LNCAP (cell line): ENCODE data around the gene CYP2J2.

ENCODE experiments used
- CTCF ChIP-seq: fragments of 450-650 bp; IDR thresholded peaks from 2 replicates; pipeline ENCODE4 v1.5.1; 2017; ENCODE audit warnings: mild to moderate bottlenecking

CYP2J2 gene

GRCh38 chr1:59871746-59872145 is 54.8 kb downstream of the CYP2J2 start:
- TF ChIP-seq CTCF: no peak

- TF ChIP-seq CTCF: no peak
Observed at GRCh38 chr1:59866462-59866861, 60.1 kb downstream of the CYP2J2 start.

GRCh38 chr1:59857679-59858354 is 68.8 kb downstream of the CYP2J2 start:
- TF ChIP-seq CTCF: no peak

DNA sequence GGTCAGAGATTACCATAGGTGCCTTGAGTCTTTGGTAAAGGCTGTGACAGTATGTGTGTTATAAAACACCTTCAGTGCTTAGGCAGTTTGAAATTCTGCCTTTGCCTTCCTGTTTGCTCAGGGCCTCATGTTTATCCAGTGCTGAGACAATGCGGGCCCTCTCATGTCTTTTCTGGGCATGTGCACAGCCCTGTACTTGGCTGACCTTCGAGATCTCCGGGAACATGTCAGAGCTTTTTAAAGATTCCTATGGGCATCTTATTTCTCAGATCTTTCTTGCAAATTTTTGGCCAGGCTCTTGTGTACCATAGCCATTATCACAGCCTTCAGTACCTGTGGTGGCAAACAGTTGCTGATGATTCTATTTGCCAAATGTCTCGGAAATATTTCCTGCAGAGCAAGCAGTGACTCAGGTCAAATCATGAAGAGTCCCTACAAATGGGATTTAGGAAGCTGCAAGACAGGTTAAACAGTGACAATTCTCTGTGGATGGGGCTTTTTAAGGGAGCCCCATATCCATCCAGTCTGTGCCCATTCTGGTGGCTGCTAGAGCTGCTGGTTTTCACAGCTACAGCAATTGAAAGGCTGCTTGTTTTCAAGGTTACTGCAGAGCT is 69.7 kb downstream of the CYP2J2 start:
- no peak for TF ChIP-seq CTCF

DNA sequence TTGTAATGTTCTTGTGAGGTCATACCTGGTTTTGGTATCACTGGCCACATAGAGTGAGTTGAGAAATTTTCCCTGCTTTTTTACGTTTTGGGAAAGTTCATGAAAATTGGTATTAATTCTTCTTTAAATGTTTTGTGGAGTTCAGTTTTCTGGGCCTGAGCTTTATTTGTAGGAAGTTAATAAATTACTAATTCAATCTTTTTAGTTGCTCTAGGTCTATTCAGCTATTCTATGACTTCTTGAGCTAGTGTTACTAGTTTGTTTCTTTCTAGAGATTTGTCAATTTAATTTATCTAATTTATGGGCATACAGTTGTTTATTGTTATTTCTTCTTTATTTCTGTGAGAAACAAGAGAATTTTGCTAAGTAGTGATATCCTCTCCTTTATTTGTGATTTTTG is 74.5 kb downstream of the CYP2J2 start:
- no peak for TF ChIP-seq CTCF

DNA sequence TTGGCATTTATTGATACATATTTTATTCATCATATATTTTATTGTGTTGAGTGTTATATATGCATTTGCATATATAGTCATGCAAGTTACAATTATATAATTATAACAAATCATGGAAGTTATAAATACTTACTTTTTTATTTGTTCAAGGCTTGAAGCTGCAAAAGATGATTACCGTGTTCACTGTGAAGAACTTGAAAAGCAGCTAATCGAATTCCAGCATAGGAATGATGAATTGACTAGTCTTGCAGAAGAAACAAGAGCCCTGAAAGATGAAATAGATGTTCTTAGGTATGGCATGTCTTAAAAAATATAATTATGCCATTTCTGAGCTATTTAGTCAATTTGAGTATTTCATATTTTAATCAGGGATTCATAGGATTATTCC is 79.7 kb downstream of the CYP2J2 start:
- TF ChIP-seq CTCF: no peak

DNA sequence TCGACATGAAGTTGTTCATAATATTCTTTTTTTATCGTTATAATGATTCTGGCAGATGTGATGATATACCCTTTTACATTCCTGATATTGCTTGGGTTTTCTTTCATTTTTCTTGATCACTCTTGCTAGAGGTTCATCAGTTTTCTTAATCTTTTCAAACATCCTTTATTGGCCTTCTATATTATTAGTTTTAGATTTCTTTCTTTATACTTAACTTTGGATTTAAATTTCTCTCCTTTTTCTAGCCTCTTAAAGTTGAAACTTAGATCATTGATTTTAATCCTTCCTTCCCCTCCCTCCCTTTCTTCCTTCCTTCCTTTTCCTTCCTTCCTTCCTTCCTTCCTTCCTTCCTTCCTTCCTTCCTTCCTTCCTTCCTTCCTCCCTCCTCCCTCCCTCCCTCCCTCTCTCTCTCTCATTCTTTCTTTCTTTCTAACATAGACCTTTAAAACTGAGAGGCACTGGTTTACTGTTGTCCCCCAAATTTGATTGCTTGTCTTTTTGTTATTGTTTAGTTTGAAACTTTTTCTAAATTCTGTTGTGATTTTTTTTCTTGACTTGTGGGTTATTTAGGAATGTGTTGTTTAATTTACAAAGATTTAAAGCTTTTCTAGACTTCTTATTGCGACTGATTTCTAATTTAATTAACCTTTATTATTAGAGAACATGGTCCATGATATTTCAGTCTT is 80.2 kb downstream of the CYP2J2 start:
- no peak for TF ChIP-seq CTCF
